T-helper 2 cell (primary cell): ENCODE results near the gene SPEG.

Experiments used
- DNase-seq, 5 experiments: peaks; one replicate each; pipeline versions ENCODE4 v3.0.0 to v3.0.0-alpha.2; 2012 to 2022

SPEG gene

GRCh38 chr2:219515874-219516629 lies 81.4 kb downstream of the SPEG start:
- no peak for DNase-seq

GRCh38 chr2:219516888-219517287 lies 82.2 kb downstream of the SPEG start:
- DNase-seq, result no peak

- no peak for DNase-seq
Observed at GRCh38 chr2:219517954-219518778, 83.5 kb downstream of the SPEG start.

DNA sequence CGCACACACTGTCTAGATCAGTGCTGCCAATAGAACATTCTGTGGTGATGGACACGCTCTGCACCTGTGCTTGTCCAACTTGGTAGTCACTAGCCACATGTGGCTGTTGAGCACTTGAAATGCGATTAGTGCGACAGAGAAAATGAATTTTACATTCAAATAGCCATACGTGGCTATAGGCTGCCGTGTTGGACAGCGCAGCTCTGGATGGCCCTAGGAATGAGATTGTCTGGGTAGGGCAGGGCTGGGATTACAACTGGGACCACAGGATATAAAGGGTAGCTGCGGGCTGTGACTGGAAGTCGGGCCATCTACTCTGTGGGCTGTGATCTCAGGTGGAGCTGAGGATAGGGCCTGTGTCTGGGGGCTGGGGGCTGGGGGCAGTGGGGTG lies 84.9 kb downstream of the SPEG start:
- no peak for DNase-seq

GRCh38 chr2:219520079-219520478 lies 85.4 kb downstream of the SPEG start:
- DNase-seq, result no peak

DNA sequence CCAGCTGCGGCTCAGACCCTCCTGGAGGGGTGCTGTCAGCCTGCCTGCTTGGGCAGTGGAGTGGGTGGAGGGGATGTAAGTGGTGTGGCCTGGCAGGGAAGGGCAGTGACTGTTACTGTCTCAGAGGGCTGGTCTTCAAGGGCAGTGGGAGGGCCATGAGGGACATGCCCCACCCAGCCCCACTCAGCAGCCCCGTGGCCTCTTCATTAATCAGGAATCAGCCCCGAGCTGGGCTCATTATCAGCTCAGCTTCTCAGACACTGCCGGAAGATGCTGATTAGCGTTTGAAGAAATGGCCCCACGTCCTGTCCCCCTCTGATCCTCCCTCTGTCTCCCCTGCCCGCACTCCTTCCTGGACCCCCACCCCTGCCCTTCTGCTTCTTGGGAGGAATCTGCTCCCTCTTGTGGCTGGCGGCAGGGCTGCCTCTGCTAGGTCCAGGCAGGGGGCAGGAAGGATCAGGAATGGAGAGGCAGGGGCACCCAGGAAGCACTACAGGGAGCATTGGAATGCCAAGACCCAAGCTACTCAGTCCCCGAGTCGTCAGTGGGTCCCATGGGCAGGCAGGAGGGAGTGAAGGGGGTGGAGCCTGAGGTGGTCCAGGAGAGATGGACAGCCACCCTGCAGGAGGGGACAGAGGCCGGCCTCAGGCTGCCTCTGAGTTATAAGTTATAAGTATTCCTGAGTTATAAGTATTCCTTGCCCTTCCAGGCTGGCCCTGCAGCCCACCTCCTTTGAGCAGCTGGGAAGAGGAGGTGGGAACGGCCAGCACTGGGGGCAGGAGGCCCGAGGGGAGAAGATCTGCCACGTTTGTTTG lies 86.6 kb downstream of the SPEG start:
- DNase-seq, result no peak

GRCh38 chr2:219522111-219523030 lies 87.7 kb downstream of the SPEG start:
- DNase-seq, result no peak

- DNase-seq, result no peak
Observed at GRCh38 chr2:219523031-219523671, 88.5 kb downstream of the SPEG start.

- DNase-seq, result no peak
Observed at GRCh38 chr2:219524817-219525216, 90.2 kb downstream of the SPEG start.

DNA sequence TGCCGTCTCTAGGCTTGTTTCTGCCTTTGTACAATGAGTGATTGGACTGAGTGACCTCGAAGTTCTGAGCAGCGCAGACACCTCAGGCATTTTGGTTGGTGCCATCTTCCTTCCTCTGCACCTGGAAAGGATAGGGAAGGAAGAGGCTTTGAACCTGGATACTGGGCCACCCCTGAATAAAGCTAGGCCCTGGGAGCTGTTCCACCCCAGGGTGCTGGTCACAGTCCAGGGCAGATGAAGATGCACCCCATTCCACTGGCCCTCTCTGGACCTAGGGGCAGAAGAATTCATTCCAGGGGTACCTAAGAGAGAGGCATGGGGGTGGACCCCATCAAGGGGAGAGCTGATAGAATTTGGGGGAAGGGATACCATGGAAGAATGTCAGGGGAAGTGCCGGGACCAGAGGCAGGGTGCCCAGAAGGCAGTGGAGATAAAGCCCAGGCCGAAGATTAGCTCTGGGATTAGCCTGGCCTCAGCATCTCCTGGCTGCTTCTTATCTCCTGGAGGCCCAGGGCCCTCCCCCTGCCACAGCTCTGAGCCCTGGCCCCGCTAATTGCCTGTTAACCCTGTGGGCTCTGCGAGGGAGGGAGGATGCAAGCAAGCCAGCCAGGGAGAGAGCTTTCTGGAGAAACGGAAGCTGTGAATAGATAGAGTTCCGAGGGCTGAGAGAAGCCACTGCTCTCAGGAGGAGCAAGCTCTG lies 91.0 kb downstream of the SPEG start:
- no peak for DNase-seq

GRCh38 chr2:219526320-219527075 lies 91.9 kb downstream of the SPEG start:
- no peak for DNase-seq

DNA sequence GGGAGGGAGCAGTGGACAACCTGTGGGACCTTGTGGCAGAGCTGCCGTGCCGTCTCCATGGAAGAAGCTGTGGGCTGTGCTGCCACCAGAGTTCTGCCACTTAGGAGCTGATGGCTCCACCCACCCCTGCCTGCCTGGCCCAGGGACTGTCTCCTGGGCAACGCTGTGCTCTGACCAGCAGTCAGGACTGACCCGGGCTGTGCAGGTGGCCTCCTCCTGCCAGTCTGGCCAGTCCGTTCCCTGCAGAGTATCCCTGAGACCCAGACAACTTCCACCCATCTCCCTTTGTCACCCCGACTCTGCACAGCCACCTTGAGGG lies 92.4 kb downstream of the SPEG start:
- no peak for DNase-seq

- no peak for DNase-seq
Observed at GRCh38 chr2:219527472-219527871, 92.8 kb downstream of the SPEG start.

GRCh38 chr2:219530048-219530963 lies 95.7 kb downstream of the SPEG start:
- peak; percentile 62 to 79 (median 75) for DNase-seq

DNA sequence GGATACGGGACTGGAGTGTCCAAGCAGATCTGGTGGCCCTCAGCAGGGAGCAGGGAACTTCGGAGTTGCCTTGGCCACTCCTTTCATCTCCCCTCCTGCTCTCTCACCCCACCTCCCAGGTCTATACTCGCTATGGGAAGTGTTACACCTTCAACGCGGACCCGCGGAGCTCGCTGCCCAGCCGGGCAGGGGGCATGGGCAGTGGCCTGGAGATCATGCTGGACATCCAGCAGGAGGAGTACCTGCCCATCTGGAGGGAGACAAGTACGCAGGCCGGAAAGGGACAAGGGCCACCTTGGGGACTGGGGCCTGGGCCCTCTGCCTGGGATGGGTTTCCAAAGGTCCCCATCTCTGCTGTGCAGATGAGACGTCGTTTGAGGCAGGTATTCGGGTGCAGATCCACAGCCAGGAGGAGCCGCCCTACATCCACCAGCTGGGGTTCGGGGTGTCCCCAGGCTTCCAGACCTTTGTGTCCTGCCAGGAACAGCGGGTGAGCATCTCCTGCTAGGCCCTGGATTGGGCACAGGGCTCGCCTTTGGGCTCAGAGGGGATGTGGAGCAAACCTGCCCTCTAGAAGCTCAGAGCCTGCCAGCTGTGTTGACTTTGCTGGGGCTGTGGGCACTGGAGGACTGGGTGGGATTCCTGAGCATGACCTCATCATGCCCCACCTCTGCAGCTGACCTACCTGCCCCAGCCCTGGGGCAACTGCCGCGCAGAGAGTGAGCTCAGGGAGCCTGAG lies 97.2 kb downstream of the SPEG start:
- DNase-seq, result no peak

DNA sequence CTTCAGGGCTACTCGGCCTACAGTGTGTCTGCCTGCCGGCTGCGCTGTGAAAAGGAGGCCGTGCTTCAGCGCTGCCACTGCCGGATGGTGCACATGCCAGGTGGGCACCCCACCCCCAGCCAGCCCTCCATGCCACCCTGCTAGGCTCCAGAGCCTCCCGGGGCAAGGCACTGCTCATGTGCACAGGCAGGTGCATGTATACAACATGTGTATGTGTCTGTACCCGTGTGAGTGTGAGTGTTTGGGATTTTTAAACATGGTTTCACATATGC lies 97.7 kb downstream of the SPEG start:
- DNase-seq, result no peak

GRCh38 chr2:219533930-219534661 lies 99.5 kb downstream of the SPEG start:
- DNase-seq, result no peak

- DNase-seq, result no peak
Observed at GRCh38 chr2:219536425-219536824, 101.8 kb downstream of the SPEG start.
